SU-DHL-6 (cell line): ENCODE measurements around the gene TCF4.

Experiments
- H2AFZ ChIP-seq: fragments of 200-600 bp; sonication (generic); 2 replicates; pipeline ENCODE4 v1.6.1; 2014; ENCODE audit warnings: low read depth, mild to moderate bottlenecking, moderate library complexity, mixed read lengths, antibody characterized with exemption, low read length; ENCODE audit not compliant: severe bottlenecking
- H3F3A ChIP-seq: fragments of 200-600 bp; shearing (Covaris generic); 2 replicates; pipeline ENCODE4 v1.6.0; 2016; ENCODE audit warnings: antibody characterized with exemption, mild to moderate bottlenecking; ENCODE audit not compliant: insufficient read depth
- H3K27ac ChIP-seq: fragments of 200-600 bp; sonication (generic); 2 replicates; pipeline ENCODE4 v1.5.1; 2016; ENCODE audit warnings: low read depth, mild to moderate bottlenecking, low read length, moderate library complexity, mixed read lengths
- H3K27me3 ChIP-seq: fragments of 200-600 bp; sonication (generic), shearing (Covaris generic); 2 replicates; pipeline ENCODE4 v1.6.0; 2014; ENCODE audit warnings: mild to moderate bottlenecking, low read length
- H3K36me3 ChIP-seq: fragments of 200-600 bp; sonication (generic); 2 replicates; pipeline ENCODE4 v1.6.1; 2014; ENCODE audit warnings: mild to moderate bottlenecking, low read length, mixed read lengths
- H3K4me2 ChIP-seq: fragments of 300-600, 200-600 bp; shearing (Covaris generic), sonication (generic); 2 replicates; pipeline ENCODE4 v1.6.0; 2014; ENCODE audit warnings: low read length, low read depth, mild to moderate bottlenecking; ENCODE audit not compliant: poor library complexity, severe bottlenecking
- H3K4me3 ChIP-seq: fragments of 200-600 bp; sonication (generic); 2 replicates; pipeline ENCODE4 v1.5.1; 2014; ENCODE audit warnings: antibody characterized with exemption, low read length, mild to moderate bottlenecking, mixed read lengths; ENCODE audit not compliant: insufficient read depth, poor library complexity, severe bottlenecking
- H3K79me2 ChIP-seq: fragments of 200-600 bp; sonication (generic); 2 replicates; pipeline ENCODE4 v1.6.1; 2014; ENCODE audit warnings: mild to moderate bottlenecking, low read length, moderate library complexity; ENCODE audit not compliant: insufficient read depth
- H3K9ac ChIP-seq: fragments of 200-600 bp; sonication (generic); 2 replicates; pipeline ENCODE4 v1.7.0; 2014; ENCODE audit warnings: mild to moderate bottlenecking, low read length
- H3K9me2 ChIP-seq: fragments of 200-600 bp; sonication (generic); replicated peaks from 2 replicates; pipeline ENCODE4 v1.6.1; 2014; ENCODE audit warnings: low read length; ENCODE audit not compliant: insufficient read depth
- H3K9me3 ChIP-seq: fragments of 200-600 bp; sonication (generic); 2 replicates; pipeline ENCODE4 v1.6.1; 2014; ENCODE audit warnings: low read length, mixed read lengths; ENCODE audit not compliant: insufficient read depth
- H4K20me1 ChIP-seq: fragments of 200-600 bp; sonication (generic); 2 replicates; pipeline ENCODE4 v1.6.1; 2014; ENCODE audit warnings: low read depth, mild to moderate bottlenecking, antibody characterized with exemption, low read length, moderate library complexity, mixed read lengths
- CTCF ChIP-seq: fragments of 200-600 bp; sonication (generic); IDR thresholded peaks from one replicate; pipeline ENCODE4 v1.5.1; 2017; ENCODE audit warnings: antibody characterized with exemption, mild to moderate bottlenecking, low read length, moderate library complexity; ENCODE audit not compliant: insufficient read depth, poor library complexity, severe bottlenecking
- EZH2phosphoT487 ChIP-seq: fragments of 200-600 bp; sonication (generic), shearing (Covaris generic); conservative IDR thresholded peaks from 2 replicates; pipeline ENCODE4 v1.6.1; 2018; ENCODE audit warnings: mild to moderate bottlenecking, antibody characterized with exemption, low read length, moderate library complexity, mixed read lengths

The TCF4 gene

DNA sequence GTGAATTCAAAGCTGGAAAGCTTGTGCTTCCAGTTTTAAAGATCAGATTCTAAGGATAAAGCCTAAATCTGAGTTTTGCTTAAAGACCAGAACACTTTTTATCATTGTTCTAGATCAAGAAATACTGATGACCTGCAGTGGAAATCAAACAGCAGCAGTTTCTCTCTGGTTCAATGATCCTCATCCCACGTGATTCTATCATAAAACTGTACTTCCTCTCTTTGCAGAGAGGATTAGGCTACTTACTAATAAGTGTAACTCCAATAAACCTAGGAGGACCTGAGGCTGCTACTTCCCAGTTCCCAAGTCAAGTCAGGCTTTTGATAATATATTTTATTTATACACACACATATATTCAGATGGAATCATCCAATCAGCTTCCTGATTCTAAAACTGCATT, 81.9 kb downstream of the TCF4 start:
- Histone ChIP-seq H2AFZ (no peak overlapping the region), H3K4me3 (no peak overlapping the region), H3K9ac (no peak overlapping the region), H3F3A (no peaks in the 10 kb centered on the region), H3K27me3 (no peaks in the 10 kb centered on the region), H3K4me2 (no peak overlapping the region), H3K9me3 (no peaks in the 10 kb centered on the region), H3K79me2 (no peaks in the 10 kb centered on the region), H3K36me3 (no peaks in the 10 kb centered on the region), H4K20me1 (no peaks in the 10 kb centered on the region), H3K27ac (no peak overlapping the region), H3K9me2 (no peaks in the 10 kb centered on the region)
- TF ChIP-seq EZH2phosphoT487 (no peak), CTCF (no peak)

DNA sequence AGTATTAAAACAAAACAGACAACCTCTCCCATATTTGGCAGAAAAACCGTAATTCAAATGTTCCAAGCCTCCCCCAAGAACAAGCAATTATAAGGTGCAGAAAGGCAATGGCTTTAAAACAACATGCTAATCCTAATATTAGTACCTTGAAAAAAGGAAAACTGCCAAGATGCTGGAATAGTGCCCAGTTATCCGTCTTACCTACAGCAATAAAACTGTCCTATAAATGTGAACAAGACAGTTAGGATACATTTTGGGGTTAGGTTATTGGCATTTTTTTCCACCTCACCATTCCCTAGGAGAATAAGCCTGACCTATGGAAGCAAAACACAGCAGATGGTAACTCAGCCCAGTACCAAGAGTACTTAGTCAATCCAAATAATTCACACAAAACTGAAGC, 83.2 kb downstream of the TCF4 start:
- Histone ChIP-seq H3F3A (no peaks in the 10 kb centered on the region), H3K4me3 (no peak overlapping the region), H3K36me3 (no peaks in the 10 kb centered on the region), H3K9me3 (no peaks in the 10 kb centered on the region), H3K9me2 (no peaks in the 10 kb centered on the region), H2AFZ (no peak overlapping the region), H3K27ac (no peak overlapping the region), H3K79me2 (no peaks in the 10 kb centered on the region), H3K4me2 (no peak overlapping the region), H3K27me3 (no peaks in the 10 kb centered on the region), H3K9ac (no peak overlapping the region), H4K20me1 (no peaks in the 10 kb centered on the region)
- no peak for TF ChIP-seq EZH2phosphoT487
- no peak for TF ChIP-seq CTCF

GRCh38 chr18:55503167-55503820, 84.7 kb downstream of the TCF4 start:
- Histone ChIP-seq H3K36me3 (no peaks in the 10 kb centered on the region), H3K27me3 (no peaks in the 10 kb centered on the region), H4K20me1 (no peaks in the 10 kb centered on the region), H3K4me2 (no peak overlapping the region), H3F3A (no peaks in the 10 kb centered on the region), H3K27ac (no peak overlapping the region), H3K9me2 (no peaks in the 10 kb centered on the region), H3K4me3 (no peak overlapping the region), H3K9me3 (no peaks in the 10 kb centered on the region), H3K79me2 (no peaks in the 10 kb centered on the region), H3K9ac (no peak overlapping the region), H2AFZ (no peak overlapping the region)
- TF ChIP-seq CTCF (no peak), EZH2phosphoT487 (no peak)
